ENCODE measurements around the gene MIS12.

Gene MIS12

GRCh38 chr17:5510771-5511170 lies 24.4 kb downstream of the MIS12 start:
- H3K4me3 ChIP-seq (ENCODE audit: low read depth, low read length, poor library complexity, severe bottlenecking), result no peak overlapping the region
- H3K9ac ChIP-seq (ENCODE audit: low read length), result no peak overlapping the region
- H3K9me2 ChIP-seq (ENCODE audit: low read depth, low read length), result no peaks in the 10 kb centered on the region
- no peak overlapping the region for H2AFZ ChIP-seq (ENCODE audit: low read length)
- H3K27me3 ChIP-seq (ENCODE audit: insufficient read depth, low read length), result no peaks in the 10 kb centered on the region
- no peaks in the 10 kb centered on the region for H4K20me1 ChIP-seq (ENCODE audit: insufficient read depth, low read length)
- no peaks in the 10 kb centered on the region for H3K79me2 ChIP-seq (ENCODE audit: insufficient read depth, low read length)
- no peak overlapping the region for H3K4me2 ChIP-seq (ENCODE audit: low read length)
- TF ChIP-seq CTCF (IDR thresholded peaks at IDR 0.05; ENCODE audit: low read length) (no peak), EZH2 (IDR thresholded peaks at IDR 0.05; ENCODE audit: borderline replicate concordance, low read length) (no peak)
- no peaks in the 10 kb centered on the region for H3K4me1 ChIP-seq (ENCODE audit: insufficient read depth, low read length, severe bottlenecking)
- H3K36me3 ChIP-seq (ENCODE audit: insufficient read depth, low read length), result peaks cover 15% of the 10 kb centered on the region
- H3K27ac ChIP-seq (ENCODE audit: low read depth, low read length, poor library complexity, severe bottlenecking), result no peak overlapping the region
- H3K9me3 ChIP-seq (ENCODE audit: low read length), result no peaks in the 10 kb centered on the region
- H3F3A ChIP-seq (ENCODE audit: insufficient read depth, low read length), result no peaks in the 10 kb centered on the region

DNA sequence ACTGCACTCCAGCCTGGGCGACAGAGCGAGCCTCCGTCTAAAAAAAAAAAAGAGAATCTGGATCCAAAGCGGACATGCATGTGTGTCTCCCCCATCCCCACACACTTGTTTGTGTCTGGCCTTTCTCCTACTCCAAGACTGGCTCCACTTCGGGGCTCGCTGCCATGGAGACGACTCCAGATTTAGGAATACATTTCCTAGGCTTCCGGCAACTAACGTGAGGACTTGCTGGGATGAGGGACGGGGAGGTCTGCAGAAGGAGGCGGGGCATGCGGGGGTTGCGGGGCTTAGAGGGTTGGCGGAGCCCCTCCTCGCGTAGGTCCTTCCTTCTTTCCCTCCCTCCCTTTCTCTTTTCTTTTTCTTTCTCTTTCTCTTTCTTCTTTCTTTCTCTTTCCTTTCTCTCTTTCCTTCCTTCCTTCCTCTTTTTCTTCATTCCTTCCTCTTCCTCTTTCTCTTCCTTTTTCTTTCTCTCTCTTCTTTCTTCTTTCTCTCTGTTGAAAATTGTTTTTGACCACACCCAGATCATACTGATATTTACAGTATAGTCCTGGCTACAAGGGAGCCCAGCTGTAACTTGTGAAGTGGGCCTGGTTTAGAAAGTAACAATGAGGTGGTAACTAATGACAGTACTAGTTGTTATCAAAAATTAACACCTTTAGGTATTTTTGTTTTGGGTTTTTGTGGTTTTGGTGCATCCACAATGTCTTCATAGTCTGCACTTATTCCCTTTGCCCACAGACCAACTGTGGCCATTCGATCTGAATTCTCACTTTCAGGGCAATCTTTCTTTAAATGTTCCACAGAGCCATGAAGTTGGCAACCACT lies 25.2 kb downstream of the MIS12 start:
- Histone ChIP-seq H3K27ac (ENCODE audit: low read depth, low read length, poor library complexity, severe bottlenecking) (no peak overlapping the region), H3K27me3 (ENCODE audit: insufficient read depth, low read length) (no peaks in the 10 kb centered on the region), H3K9ac (ENCODE audit: low read length) (no peak overlapping the region), H3K9me2 (ENCODE audit: low read depth, low read length) (no peaks in the 10 kb centered on the region), H3K4me3 (ENCODE audit: low read depth, low read length, poor library complexity, severe bottlenecking) (no peak overlapping the region), H3K79me2 (ENCODE audit: insufficient read depth, low read length) (no peaks in the 10 kb centered on the region), H4K20me1 (ENCODE audit: insufficient read depth, low read length) (no peaks in the 10 kb centered on the region), H3K4me2 (ENCODE audit: low read length) (no peak overlapping the region), H3F3A (ENCODE audit: insufficient read depth, low read length) (no peaks in the 10 kb centered on the region), H3K36me3 (ENCODE audit: insufficient read depth, low read length) (peaks cover 15% of the 10 kb centered on the region), H2AFZ (ENCODE audit: low read length) (no peak overlapping the region), H3K9me3 (ENCODE audit: low read length) (no peaks in the 10 kb centered on the region), H3K4me1 (ENCODE audit: insufficient read depth, low read length, severe bottlenecking) (peaks cover 6% of the 10 kb centered on the region)
- TF ChIP-seq EZH2 (IDR thresholded peaks at IDR 0.05; ENCODE audit: borderline replicate concordance, low read length), result no peak
- no peak for TF ChIP-seq CTCF (IDR thresholded peaks at IDR 0.05; ENCODE audit: low read length)

- peaks cover 15% of the 10 kb centered on the region for H3K36me3 ChIP-seq (ENCODE audit: insufficient read depth, low read length)
- TF ChIP-seq EZH2 (IDR thresholded peaks at IDR 0.05; ENCODE audit: borderline replicate concordance, low read length), result no peak
- TF ChIP-seq CTCF (IDR thresholded peaks at IDR 0.05; ENCODE audit: low read length), result no peak
These were observed 27.3 kb downstream of the MIS12 start for GRCh38 chr17:5513628-5514027.

More at GRCh38 chr17:5513628-5514027, 27.3 kb downstream of the MIS12 start:
- Histone ChIP-seq H3K4me2 (ENCODE audit: low read length) (no peak overlapping the region), H3K79me2 (ENCODE audit: insufficient read depth, low read length) (no peaks in the 10 kb centered on the region), H3K27me3 (ENCODE audit: insufficient read depth, low read length) (no peaks in the 10 kb centered on the region), H2AFZ (ENCODE audit: low read length) (no peak overlapping the region), H3K27ac (ENCODE audit: low read depth, low read length, poor library complexity, severe bottlenecking) (no peak overlapping the region), H3K4me3 (ENCODE audit: low read depth, low read length, poor library complexity, severe bottlenecking) (no peak overlapping the region), H3K9ac (ENCODE audit: low read length) (no peak overlapping the region), H3K9me2 (ENCODE audit: low read depth, low read length) (no peaks in the 10 kb centered on the region), H3F3A (ENCODE audit: insufficient read depth, low read length) (no peaks in the 10 kb centered on the region), H3K4me1 (ENCODE audit: insufficient read depth, low read length, severe bottlenecking) (peaks cover 6% of the 10 kb centered on the region), H3K9me3 (ENCODE audit: low read length) (no peaks in the 10 kb centered on the region), H4K20me1 (ENCODE audit: insufficient read depth, low read length) (no peaks in the 10 kb centered on the region)

Measured in OCI-LY1 (cell line).